ENCODE measurements around the gene RANBP9.

DNA sequence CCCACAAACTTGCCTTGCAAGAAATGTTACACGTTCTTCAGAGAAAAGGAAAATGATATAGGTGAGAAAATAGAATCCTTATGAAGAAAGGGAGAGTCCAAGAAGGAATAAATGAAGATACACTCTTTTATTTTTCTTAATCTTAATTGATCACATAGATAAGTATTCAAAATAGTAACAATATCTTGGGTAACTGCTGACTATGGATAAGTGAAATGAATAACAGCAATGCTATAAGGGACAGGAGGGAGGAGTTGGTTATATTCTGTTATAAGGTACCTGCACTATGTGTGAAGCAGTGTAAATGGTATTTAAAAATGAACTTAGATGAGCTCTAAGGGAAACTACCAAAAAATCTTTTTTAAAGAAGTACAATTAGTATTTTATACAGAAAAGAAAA lies 38.3 kb downstream of the RANBP9 start:
- TF ChIP-seq CTCF (IDR thresholded peaks at IDR 0.05 in 2 of 3, conservative IDR thresholded peaks at IDR 0.05 in 1 of 3; ENCODE audit: insufficient read depth in 2 of 3, low read depth in 1 of 3, low read length in 3 of 3): no peak
- TF ChIP-seq HEY1 (CRISPR knock-in tag; IDR thresholded peaks at IDR 0.05; ENCODE audit: borderline replicate concordance): no peak
- no peak for TF ChIP-seq PATZ1 (CRISPR knock-in tag; IDR thresholded peaks at IDR 0.05; ENCODE audit: borderline replicate concordance)
- TF ChIP-seq, protein P1, sequence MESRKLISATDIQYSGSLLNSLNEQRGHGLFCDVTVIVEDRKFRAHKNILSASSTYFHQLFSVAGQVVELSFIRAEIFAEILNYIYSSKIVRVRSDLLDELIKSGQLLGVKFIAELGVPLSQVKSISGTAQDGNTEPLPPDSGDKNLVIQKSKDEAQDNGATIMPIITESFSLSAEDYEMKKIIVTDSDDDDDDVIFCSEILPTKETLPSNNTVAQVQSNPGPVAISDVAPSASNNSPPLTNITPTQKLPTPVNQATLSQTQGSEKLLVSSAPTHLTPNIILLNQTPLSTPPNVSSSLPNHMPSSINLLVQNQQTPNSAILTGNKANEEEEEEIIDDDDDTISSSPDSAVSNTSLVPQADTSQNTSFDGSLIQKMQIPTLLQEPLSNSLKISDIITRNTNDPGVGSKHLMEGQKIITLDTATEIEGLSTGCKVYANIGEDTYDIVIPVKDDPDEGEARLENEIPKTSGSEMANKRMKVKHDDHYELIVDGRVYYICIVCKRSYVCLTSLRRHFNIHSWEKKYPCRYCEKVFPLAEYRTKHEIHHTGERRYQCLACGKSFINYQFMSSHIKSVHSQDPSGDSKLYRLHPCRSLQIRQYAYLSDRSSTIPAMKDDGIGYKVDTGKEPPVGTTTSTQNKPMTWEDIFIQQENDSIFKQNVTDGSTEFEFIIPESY (CRISPR knock-in tag; IDR thresholded peaks at IDR 0.05): no peak
- no peak for TF ChIP-seq ARHGAP35 (IDR thresholded peaks at IDR 0.05; ENCODE audit: partially characterized antibody)
- TF ChIP-seq SREBF2 (CRISPR knock-in tag; IDR thresholded peaks at IDR 0.05): no peak
- no peak for TF ChIP-seq NRF1 (conservative IDR thresholded peaks at IDR 0.05 in 1 of 2, IDR thresholded peaks at IDR 0.05 in 1 of 2)
- no peak for TF ChIP-seq ZNF76 (CRISPR knock-in tag; IDR thresholded peaks at IDR 0.05; ENCODE audit: borderline replicate concordance)
- TF ChIP-seq, protein P2, sequence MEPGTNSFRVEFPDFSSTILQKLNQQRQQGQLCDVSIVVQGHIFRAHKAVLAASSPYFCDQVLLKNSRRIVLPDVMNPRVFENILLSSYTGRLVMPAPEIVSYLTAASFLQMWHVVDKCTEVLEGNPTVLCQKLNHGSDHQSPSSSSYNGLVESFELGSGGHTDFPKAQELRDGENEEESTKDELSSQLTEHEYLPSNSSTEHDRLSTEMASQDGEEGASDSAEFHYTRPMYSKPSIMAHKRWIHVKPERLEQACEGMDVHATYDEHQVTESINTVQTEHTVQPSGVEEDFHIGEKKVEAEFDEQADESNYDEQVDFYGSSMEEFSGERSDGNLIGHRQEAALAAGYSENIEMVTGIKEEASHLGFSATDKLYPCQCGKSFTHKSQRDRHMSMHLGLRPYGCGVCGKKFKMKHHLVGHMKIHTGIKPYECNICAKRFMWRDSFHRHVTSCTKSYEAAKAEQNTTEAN (CRISPR knock-in tag; IDR thresholded peaks at IDR 0.05): no peak
- no peak for TF ChIP-seq ZNF644 (tag; IDR thresholded peaks at IDR 0.05; ENCODE audit: low read depth)
- TF ChIP-seq CREB1 (IDR thresholded peaks at IDR 0.05): no peak
- TF ChIP-seq CREB1 (CRISPR knock-in tag; IDR thresholded peaks at IDR 0.05): no peak
- no peak for TF ChIP-seq MTA2 (IDR thresholded peaks at IDR 0.05; ENCODE audit: low read depth)
- no peak for TF ChIP-seq ZNF124 (CRISPR knock-in tag; IDR thresholded peaks at IDR 0.05)
- no peak for TF ChIP-seq NCOA6 (IDR thresholded peaks at IDR 0.05)

Measured in K562 (cell line).